ENCODE measurements around the gene GANC.
"Not testable (repeated sequence)": the region's sequence is repeated elsewhere in the genome, so short reads cannot be mapped to it uniquely, and the experiment has no call there.

The GANC gene, protein sequence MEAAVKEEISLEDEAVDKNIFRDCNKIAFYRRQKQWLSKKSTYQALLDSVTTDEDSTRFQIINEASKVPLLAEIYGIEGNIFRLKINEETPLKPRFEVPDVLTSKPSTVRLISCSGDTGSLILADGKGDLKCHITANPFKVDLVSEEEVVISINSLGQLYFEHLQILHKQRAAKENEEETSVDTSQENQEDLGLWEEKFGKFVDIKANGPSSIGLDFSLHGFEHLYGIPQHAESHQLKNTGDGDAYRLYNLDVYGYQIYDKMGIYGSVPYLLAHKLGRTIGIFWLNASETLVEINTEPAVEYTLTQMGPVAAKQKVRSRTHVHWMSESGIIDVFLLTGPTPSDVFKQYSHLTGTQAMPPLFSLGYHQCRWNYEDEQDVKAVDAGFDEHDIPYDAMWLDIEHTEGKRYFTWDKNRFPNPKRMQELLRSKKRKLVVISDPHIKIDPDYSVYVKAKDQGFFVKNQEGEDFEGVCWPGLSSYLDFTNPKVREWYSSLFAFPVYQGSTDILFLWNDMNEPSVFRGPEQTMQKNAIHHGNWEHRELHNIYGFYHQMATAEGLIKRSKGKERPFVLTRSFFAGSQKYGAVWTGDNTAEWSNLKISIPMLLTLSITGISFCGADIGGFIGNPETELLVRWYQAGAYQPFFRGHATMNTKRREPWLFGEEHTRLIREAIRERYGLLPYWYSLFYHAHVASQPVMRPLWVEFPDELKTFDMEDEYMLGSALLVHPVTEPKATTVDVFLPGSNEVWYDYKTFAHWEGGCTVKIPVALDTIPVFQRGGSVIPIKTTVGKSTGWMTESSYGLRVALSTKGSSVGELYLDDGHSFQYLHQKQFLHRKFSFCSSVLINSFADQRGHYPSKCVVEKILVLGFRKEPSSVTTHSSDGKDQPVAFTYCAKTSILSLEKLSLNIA (N-terminal part only)

GRCh38 chr15:42272939-42273899 lies at the start of gene GANC, which contains the start of gene TMEM87A:
Gene GANC (plus strand): TSS chr15:42273201. CDS start chr15:42274482, 1,281 bp downstream.
Gene TMEM87A (minus strand): TSS chr15:42273433. CDS start chr15:42273398, 35 bp downstream.
- DNase-seq = peak; percentile 92

DNA sequence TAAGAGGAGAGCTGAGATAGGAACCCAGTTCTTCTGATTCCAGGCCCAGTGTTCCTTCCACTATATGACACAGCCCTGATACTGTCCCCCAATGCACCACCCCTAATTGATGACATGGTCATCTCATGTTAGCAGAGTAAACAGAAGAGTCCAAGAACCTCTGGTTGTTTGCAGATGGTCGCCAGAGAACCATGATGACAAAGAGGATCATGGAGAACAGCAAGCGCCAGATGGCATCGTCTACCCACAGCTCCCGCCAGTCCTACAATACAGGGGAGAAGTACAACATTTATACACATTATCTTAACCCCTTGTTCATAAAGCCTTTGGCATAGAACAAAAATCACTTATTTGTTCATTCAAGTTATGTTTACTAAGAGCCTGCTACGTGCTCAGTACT lies 46.4 kb upstream of the GANC start:
- DNase-seq = no peak

GRCh38 chr15:42228036-42228435 lies 45.0 kb upstream of the GANC start:
- no peak for DNase-seq

GRCh38 chr15:42228981-42229380 lies 44.0 kb upstream of the GANC start:
- not testable (repeated sequence) for DNase-seq

DNA sequence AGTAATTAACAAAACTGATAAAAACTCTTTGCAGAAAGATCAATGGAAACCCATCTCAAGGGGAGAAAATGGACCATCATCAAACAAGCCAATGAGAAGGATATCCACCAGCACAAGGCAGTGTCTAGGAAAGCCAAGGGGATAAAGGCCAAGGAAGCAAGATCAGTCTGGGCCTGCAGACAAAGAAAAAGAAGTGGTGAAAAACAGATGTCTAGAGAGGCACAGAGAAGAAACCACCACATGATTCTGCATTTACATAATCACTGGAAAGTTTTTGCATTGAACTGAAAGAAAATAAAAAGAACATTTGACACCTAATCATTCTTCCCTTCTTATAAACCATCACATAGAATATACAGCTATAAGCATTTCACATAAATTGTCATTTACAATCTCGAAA lies 41.9 kb upstream of the GANC start:
- no peak for DNase-seq

- no peak for DNase-seq
These were observed 40.4 kb upstream of the GANC start for GRCh38 chr15:42232606-42233005.

DNA sequence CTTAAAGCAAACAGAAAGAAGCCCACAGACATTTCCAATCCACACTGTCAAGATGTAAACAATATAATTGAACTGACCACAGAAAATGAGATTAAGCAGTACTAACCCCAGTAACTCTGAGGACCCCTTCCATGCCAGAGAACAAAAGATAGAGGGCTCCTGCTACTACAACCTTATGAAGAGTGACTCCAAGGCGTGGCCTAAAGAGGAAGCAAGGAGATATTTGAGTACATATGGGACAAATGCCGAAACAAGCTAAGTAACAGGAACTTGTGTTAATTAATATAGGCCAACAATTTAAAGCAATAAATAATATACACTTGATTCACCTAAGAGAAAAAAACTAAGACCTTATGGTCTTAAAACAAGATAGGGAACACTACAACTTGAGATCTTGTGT lies 39.9 kb upstream of the GANC start:
- DNase-seq = no peak

- no peak for DNase-seq
These were observed 33.3 kb upstream of the GANC start for GRCh38 chr15:42239528-42240182.

- DNase-seq = no peak
These were observed 32.2 kb upstream of the GANC start for GRCh38 chr15:42240823-42241222.

GRCh38 chr15:42253300-42253699 lies 19.7 kb upstream of the GANC start:
- no peak for DNase-seq

GRCh38 chr15:42264795-42265194 lies 8.2 kb upstream of the GANC start:
- no peak for DNase-seq

- DNase-seq = no peak
These were observed 5.7 kb upstream of the GANC start for GRCh38 chr15:42267286-42267685.

- no peak for DNase-seq
These were observed 2.5 kb upstream of the GANC start for GRCh38 chr15:42270551-42270950.

GRCh38 chr15:42270996-42271395 lies 2.0 kb upstream of the GANC start:
- no peak for DNase-seq

GRCh38 chr15:42273900-42274701 lies 1.1 kb downstream of the GANC start:
- DNase-seq = peak; percentile 62

DNA sequence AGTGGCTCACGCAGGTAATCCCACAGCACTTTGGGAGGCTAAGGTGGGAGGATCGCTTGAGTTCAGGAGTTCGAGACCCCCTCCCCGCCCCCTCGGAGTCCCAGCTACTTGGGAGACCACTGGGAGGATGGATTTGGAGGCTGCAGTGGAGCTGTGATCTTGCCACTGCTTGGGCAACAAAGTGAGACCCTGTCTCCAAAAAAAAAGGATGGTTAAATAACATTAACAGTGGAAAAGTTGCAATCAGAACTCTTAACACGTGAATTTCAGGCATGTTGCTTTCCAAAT lies 1.6 kb downstream of the GANC start:
- DNase-seq = no peak

DNA sequence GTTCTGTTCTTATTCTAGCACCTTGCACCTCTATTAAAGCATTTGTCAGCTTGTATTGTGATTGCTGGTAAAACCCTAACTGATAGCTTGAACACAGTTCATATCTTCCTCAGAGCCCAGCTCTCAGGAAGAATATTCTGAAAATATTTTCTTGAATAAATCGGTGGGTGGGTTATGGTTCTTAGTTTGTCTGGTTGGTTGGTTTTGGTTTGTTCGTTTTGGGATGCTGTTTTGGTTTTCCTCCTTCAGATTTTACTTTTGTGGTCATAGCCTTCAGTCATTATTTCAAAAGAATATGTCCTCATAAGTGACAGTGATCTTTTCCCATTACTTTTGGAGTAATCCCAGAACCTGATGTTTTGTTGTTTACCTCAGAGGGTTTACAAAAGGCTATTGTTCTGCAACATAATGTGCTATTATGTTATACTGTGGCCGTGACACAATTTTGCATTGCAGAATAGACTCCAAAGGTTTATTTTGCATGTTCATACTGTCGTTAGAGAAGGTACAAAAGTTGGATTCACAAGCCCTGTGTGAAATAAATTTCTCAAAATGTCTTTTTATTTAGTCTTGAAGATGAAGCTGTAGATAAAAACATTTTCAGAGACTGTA lies 2.9 kb downstream of the GANC start:
- DNase-seq = no peak

- no peak for DNase-seq
These were observed 3.8 kb downstream of the GANC start for GRCh38 chr15:42276762-42277161.

DNA sequence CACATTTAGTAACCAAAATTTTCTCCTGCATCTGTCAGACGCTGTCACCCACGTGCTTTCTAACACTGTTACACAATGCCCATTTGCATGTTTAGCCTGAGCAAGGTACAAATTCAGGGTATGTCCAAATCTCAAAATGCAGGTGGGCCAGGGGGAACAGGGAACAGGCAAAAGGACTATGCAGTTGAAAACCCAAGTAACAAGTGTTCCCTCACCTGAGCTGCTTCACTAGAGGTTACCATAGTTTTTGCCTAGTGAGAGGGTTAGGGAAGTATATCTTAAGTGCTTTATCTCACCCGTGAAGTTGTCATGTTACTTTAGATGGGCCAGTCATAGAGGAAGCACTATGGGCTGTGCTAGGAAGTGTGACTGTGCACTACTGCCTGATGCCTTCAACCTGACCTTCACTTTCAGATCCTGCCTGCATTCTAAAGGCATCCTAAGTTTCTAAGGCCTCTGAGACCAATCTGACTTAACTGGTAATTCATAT lies 6.3 kb downstream of the GANC start:
- DNase-seq = no peak

DNA sequence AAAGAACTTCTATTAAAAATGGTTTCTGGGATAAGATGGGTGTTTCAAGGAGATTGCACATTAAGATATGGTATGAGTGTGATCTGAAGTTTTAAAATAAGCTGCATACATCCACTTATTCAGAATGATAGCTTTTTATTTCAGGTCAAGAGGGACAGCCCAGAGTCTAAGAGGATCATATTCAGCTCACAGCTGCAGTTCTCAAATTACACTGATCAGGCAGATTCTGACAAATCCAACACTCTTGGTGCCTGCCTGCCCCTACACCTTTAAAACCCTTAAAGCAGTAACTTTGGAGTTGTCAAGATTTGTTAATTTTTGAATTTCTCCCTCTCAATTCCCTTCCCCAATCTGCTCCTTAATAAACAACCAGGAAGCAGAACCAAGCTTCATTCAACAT lies 9.3 kb downstream of the GANC start:
- no peak for DNase-seq

GRCh38 chr15:42282926-42283325 lies 9.9 kb downstream of the GANC start:
- DNase-seq = no peak
